Astrocyte (in vitro differentiated cells and primary cell): ENCODE data around the gene MICAL2.

Experiments
- CTCF ChIP-seq: IDR thresholded peaks from 2 replicates; pipeline ENCODE4 v1.5.1; 2011; ENCODE audit warnings: low read depth, mild to moderate bottlenecking, inconsistent platforms, low read length, moderate library complexity; ENCODE audit not compliant: insufficient read depth
- EZH2 ChIP-seq: IDR thresholded peaks from 2 replicates; pipeline ENCODE4 v1.6.1; 2012; ENCODE audit warnings: mild to moderate bottlenecking, low read length, inconsistent platforms; ENCODE audit not compliant: insufficient read depth

- TF ChIP-seq CTCF (no peak), EZH2 (no peak)
Observed at GRCh38 chr11:12232817-12233601, 122.6 kb downstream of the MICAL2 start.
